ENCODE measurements around the gene WDR13. TPM values are rescaled to one million over a fixed set of nuclear protein-coding genes. Genes with fewer than 3 reads are reported as not detected.

Gene WDR13
- total and polyA plus RNA-seq, 4 donors: 50.7 to 182 (median 166) TPM

DNA sequence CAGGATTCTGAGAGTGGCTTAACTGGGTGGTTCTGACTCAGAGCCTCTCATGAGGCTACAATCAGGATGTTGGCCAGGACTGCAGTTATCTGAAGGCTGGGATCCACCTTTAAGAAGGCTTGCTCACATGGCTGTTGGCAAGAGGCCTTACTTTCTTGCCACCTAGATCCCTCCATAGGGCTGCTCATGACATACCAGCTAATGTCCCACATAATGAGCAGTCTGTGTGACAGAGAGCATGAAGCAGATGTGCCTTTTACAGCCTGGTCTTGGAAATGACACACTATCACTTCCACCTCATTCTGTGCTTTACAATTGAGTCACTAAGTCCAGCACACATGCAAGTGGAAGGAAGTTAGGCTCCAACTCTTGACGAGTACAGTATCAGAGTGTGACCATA is 27.3 kb upstream of the WDR13 start:
- ATAC-seq (ENCODE audit: insufficient read depth, low FRiP score) (no peak), DNase-seq (no peak)
- Histone ChIP-seq H3K4me3 (no peak overlapping the region), H3K9me3 (ENCODE audit: control insufficient read depth in 4 of 4, insufficient read depth in 3 of 4, low read length in 3 of 4) (peaks cover 0 to 6% (median 0%) of the 10 kb centered on the region in 4 donors), H3K4me1 (ENCODE audit: control insufficient read depth in 5 of 5, insufficient read depth in 5 of 5, low read length in 5 of 5) (peaks cover 0 to 1% (median 0%) of the 10 kb centered on the region in 5 donors), H3K36me3 (ENCODE audit: control insufficient read depth in 4 of 4, insufficient read depth in 4 of 4, low read length in 4 of 4) (peaks cover 0 to under 1% (median 0%) of the 10 kb centered on the region in 4 donors), H3K9ac (ENCODE audit: insufficient read depth in 1 of 2, low read length in 2 of 2) (no peak overlapping the region), H3K27me3 (ENCODE audit: control insufficient read depth in 3 of 3, insufficient read depth in 3 of 3, low read length in 2 of 3) (no peaks in the 10 kb centered on the region), H3K27ac (ENCODE audit: low read depth in 1 of 2, low read length in 1 of 2) (peak overlapping the region in 1 of 2 donors; percentile 45)
- TF ChIP-seq, protein P1, sequence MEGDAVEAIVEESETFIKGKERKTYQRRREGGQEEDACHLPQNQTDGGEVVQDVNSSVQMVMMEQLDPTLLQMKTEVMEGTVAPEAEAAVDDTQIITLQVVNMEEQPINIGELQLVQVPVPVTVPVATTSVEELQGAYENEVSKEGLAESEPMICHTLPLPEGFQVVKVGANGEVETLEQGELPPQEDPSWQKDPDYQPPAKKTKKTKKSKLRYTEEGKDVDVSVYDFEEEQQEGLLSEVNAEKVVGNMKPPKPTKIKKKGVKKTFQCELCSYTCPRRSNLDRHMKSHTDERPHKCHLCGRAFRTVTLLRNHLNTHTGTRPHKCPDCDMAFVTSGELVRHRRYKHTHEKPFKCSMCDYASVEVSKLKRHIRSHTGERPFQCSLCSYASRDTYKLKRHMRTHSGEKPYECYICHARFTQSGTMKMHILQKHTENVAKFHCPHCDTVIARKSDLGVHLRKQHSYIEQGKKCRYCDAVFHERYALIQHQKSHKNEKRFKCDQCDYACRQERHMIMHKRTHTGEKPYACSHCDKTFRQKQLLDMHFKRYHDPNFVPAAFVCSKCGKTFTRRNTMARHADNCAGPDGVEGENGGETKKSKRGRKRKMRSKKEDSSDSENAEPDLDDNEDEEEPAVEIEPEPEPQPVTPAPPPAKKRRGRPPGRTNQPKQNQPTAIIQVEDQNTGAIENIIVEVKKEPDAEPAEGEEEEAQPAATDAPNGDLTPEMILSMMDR (IDR thresholded peaks at IDR 0.05; ENCODE audit: control extremely low read depth, extremely low read depth): no peak
- WGBS, 2 donors: 18 to 60% methylated on average over 1 of the region's 1 CpG

DNA sequence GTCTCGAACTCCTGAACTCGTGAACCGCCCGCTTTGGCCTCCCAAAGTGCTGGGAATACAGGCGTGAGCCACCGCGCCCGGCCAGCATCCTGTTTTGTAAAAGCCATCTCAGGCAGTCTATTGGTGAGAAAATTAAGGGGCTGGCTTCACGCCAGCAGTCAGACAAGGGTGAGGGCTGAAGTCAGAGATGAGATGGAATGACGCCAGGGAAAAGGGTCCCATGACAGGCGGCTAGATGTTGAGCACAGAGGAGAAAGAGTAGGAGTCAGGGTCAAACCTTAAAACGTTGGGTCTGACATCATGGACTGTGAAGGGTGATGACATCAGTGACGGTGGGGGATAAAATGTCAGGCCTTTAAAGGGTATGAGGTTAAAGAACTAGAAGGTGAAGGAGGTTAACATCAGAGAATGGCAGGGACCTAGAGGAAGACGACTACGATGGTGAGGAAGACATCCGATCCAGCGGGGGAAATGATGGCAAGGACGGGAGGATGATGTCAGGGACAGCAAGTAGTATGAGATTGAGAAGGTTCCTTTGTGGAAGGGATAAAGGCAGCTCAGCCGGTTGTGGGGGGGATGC is 23.5 kb upstream of the WDR13 start:
- H3K9me3 ChIP-seq (ENCODE audit: control insufficient read depth in 4 of 4, insufficient read depth in 3 of 4, low read length in 3 of 4): peaks cover 0 to 9% (median 0%) of the 10 kb centered on the region in 4 donors
- no peak overlapping the region for H3K4me3 ChIP-seq
- peak overlapping the region; percentile 86 to 90 for H3K27ac ChIP-seq (ENCODE audit: low read depth in 1 of 2, low read length in 1 of 2)
- H3K4me1 ChIP-seq (ENCODE audit: control insufficient read depth in 5 of 5, insufficient read depth in 5 of 5, low read length in 5 of 5): peaks cover 0 to 12% (median 6%) of the 10 kb centered on the region in 5 donors
- peak overlapping the region in 1 of 2 donors; percentile 26 for H3K9ac ChIP-seq (ENCODE audit: insufficient read depth in 1 of 2, low read length in 2 of 2)
- TF ChIP-seq, protein P1 (IDR thresholded peaks at IDR 0.05; ENCODE audit: control extremely low read depth, extremely low read depth): no peak
- WGBS, 2 donors: 26 to 49% methylated on average over 18 to 19 of the region's 19 CpGs
- no peaks in the 10 kb centered on the region for H3K27me3 ChIP-seq (ENCODE audit: control insufficient read depth in 3 of 3, insufficient read depth in 3 of 3, low read length in 2 of 3)
- peak in 2 of 3 donors; percentile 45 to 59 for DNase-seq
- peaks cover 0 to 18% (median 14%) of the 10 kb centered on the region in 4 donors for H3K36me3 ChIP-seq (ENCODE audit: control insufficient read depth in 4 of 4, insufficient read depth in 4 of 4, low read length in 4 of 4)
- ATAC-seq (ENCODE audit: insufficient read depth, low FRiP score): peak; percentile 3

DNA sequence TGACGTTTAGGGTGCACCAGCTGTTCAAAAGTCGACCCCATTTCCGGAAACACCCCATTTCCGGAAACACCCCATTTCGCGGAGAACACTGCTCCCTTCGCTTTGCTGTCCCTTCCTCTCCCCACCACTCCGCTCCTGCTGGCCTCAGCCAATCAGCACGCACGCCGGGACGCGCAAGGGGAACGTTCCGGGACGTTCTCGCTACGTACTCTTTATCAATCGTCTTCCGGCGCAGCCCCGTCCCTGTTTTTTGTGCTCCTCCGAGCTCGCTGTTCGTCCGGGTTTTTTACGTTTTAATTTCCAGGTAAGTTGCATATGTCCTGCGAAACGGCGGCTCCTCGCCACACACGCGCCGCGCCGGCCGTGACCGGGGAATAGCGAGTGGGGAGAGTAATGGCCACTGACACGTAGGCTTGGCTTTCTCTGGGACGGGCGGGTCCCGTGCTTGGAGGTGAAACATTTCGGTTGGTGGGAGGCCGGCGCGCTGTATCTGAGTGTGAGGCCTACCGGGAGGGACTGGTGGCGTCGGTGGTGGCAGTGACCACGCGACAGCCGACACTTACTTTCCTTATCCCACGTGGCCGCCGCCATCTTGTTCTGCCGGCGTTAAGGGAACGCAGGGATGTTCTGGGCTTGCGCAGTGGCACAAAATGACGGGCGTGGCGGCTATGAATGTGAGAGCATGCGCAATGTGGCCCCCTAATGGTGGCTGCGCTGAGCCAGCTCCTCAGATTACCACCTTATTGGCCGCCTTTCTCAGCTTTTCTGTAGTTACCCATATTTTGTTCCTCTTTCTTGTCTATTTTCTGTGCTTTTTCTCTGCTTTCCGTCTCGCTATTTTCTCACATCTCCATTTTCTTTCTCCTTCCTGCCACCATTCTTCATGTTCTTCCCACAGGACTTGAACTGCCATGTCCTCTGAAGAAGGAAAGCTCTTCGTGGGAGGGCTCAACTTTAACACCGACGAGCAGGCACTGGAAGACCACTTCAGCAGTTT is 22.7 kb upstream of the WDR13 start, which contains the start of gene RBM3:
TSS of gene RBM3 (plus strand) at position 215 of the 997 bp plus-strand sequence. CDS start at position 912, 697 bp downstream.
- peaks cover 0 to 9% (median 0%) of the 10 kb centered on the region in 4 donors for H3K9me3 ChIP-seq (ENCODE audit: control insufficient read depth in 4 of 4, insufficient read depth in 3 of 4, low read length in 3 of 4)
- WGBS, 2 donors: 0 to 37% methylated on average over 59 to 71 of the region's 71 CpGs
- peak within 1 kb of the TSS; percentile 67 for H3K4me3 ChIP-seq
- H3K9ac ChIP-seq (ENCODE audit: insufficient read depth in 1 of 2, low read length in 2 of 2): peak within 1 kb of the TSS; percentile 92 to 97
- H3K27ac ChIP-seq (ENCODE audit: low read depth in 1 of 2, low read length in 1 of 2): peak within 1 kb of the TSS; percentile 93 to 98
- H3K4me1 ChIP-seq (ENCODE audit: control insufficient read depth in 5 of 5, insufficient read depth in 5 of 5, low read length in 5 of 5): peaks cover 0 to 12% (median 6%) of the 10 kb centered on the region in 5 donors
- DNase-seq: peak; percentile 93 to 96 (median 96)
- peak; percentile 94 for ATAC-seq (ENCODE audit: insufficient read depth, low FRiP score)
- TF ChIP-seq, protein P1 (IDR thresholded peaks at IDR 0.05; ENCODE audit: control extremely low read depth, extremely low read depth): no peak
- peaks cover 3 to 18% (median 16%) of the 10 kb centered on the region in 4 donors for H3K36me3 ChIP-seq (ENCODE audit: control insufficient read depth in 4 of 4, insufficient read depth in 4 of 4, low read length in 4 of 4)
- H3K27me3 ChIP-seq (ENCODE audit: control insufficient read depth in 3 of 3, insufficient read depth in 3 of 3, low read length in 2 of 3): no peaks in the 10 kb centered on the region
